Measurements from ENCODE around the gene NRSN1.

Gene NRSN1

DNA sequence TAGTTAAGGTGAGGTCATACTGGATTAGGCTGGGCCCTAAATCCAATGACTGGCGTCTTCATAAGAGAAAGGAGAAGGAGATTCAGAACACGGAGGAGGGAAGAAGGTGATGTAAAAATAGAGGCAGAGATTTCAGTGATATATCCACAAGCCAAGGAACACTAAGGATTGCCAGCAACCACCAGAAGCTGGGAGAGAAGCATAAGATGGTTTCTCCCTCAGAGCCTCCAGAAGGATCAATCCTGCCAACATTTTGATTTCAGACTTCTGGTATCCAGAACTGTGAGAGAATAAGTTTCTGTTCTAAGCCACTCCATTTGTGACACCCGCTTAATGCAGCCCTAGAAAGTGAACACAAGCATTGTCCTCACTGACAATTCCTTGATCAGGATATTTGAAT lies 33.6 kb upstream of the NRSN1 start:
- no peak for TF ChIP-seq FOXK2 (IDR thresholded peaks at IDR 0.05)
- TF ChIP-seq SUZ12 (IDR thresholded peaks at IDR 0.05) = no peak
- no peak for TF ChIP-seq BHLHE40 (IDR thresholded peaks at IDR 0.05; ENCODE audit: borderline replicate concordance)
- no peak for TF ChIP-seq FOXM1 (IDR thresholded peaks at IDR 0.05; ENCODE audit: borderline replicate concordance)
- no peak for TF ChIP-seq ZNF384 (IDR thresholded peaks at IDR 0.05)
- TF ChIP-seq LEF1 (IDR thresholded peaks at IDR 0.05; ENCODE audit: borderline replicate concordance) = no peak
- no peak for TF ChIP-seq HDGF (IDR thresholded peaks at IDR 0.05; ENCODE audit: borderline replicate concordance)
- no peak for TF ChIP-seq L3MBTL2 (conservative IDR thresholded peaks at IDR 0.05)
- TF ChIP-seq ARNT (IDR thresholded peaks at IDR 0.05) = no peak
- no peak for TF ChIP-seq SP1 (IDR thresholded peaks at IDR 0.05)
- no peak for TF ChIP-seq ELF4 (IDR thresholded peaks at IDR 0.05)
- TF ChIP-seq, protein P1, sequence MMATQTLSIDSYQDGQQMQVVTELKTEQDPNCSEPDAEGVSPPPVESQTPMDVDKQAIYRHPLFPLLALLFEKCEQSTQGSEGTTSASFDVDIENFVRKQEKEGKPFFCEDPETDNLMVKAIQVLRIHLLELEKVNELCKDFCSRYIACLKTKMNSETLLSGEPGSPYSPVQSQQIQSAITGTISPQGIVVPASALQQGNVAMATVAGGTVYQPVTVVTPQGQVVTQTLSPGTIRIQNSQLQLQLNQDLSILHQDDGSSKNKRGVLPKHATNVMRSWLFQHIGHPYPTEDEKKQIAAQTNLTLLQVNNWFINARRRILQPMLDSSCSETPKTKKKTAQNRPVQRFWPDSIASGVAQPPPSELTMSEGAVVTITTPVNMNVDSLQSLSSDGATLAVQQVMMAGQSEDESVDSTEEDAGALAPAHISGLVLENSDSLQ (IDR thresholded peaks at IDR 0.05) = no peak
- TF ChIP-seq CTBP1 (IDR thresholded peaks at IDR 0.05; ENCODE audit: borderline replicate concordance) = no peak
- no peak for TF ChIP-seq TARDBP (IDR thresholded peaks at IDR 0.05)
- TF ChIP-seq NFRKB (IDR thresholded peaks at IDR 0.05) = no peak
- TF ChIP-seq FOXA1 (IDR thresholded peaks at IDR 0.05) = no peak
- DNase-seq (ENCODE audit: extremely low spot score) = no peak
- ChIA-PET POLR2A (no interaction called here), CTCF (no interaction called here)

GRCh38 chr6:24093381-24093780 lies 32.6 kb upstream of the NRSN1 start:
- TF ChIP-seq BHLHE40 (IDR thresholded peaks at IDR 0.05; ENCODE audit: borderline replicate concordance) (no peak), FOXM1 (IDR thresholded peaks at IDR 0.05; ENCODE audit: borderline replicate concordance) (no peak)
- DNase-seq (ENCODE audit: extremely low spot score) = no peak
- ChIA-PET CTCF (no interaction called here), POLR2A (no interaction called here)

GRCh38 chr6:24099181-24099580 lies 26.8 kb upstream of the NRSN1 start:
- ChIA-PET POLR2A (no interaction called here), CTCF (no interaction called here)
- no peak for DNase-seq (ENCODE audit: extremely low spot score)
- TF ChIP-seq FOXK2 (IDR thresholded peaks at IDR 0.05) = no peak
- no peak for TF ChIP-seq CTBP1 (IDR thresholded peaks at IDR 0.05; ENCODE audit: borderline replicate concordance)
- no peak for TF ChIP-seq TARDBP (IDR thresholded peaks at IDR 0.05)
- no peak for TF ChIP-seq L3MBTL2 (conservative IDR thresholded peaks at IDR 0.05)
- no peak for TF ChIP-seq ELF4 (IDR thresholded peaks at IDR 0.05)
- TF ChIP-seq, protein P1 (IDR thresholded peaks at IDR 0.05) = no peak
- TF ChIP-seq SP1 (IDR thresholded peaks at IDR 0.05) = no peak
- no peak for TF ChIP-seq SUZ12 (IDR thresholded peaks at IDR 0.05)
- no peak for TF ChIP-seq FOXA1 (IDR thresholded peaks at IDR 0.05)
- no peak for TF ChIP-seq LEF1 (IDR thresholded peaks at IDR 0.05; ENCODE audit: borderline replicate concordance)
- TF ChIP-seq NFRKB (IDR thresholded peaks at IDR 0.05) = no peak
- TF ChIP-seq ARNT (IDR thresholded peaks at IDR 0.05) = no peak
- no peak for TF ChIP-seq ZNF384 (IDR thresholded peaks at IDR 0.05)
- TF ChIP-seq FOXM1 (IDR thresholded peaks at IDR 0.05; ENCODE audit: borderline replicate concordance) = no peak
- TF ChIP-seq HDGF (IDR thresholded peaks at IDR 0.05; ENCODE audit: borderline replicate concordance) = no peak
- TF ChIP-seq BHLHE40 (IDR thresholded peaks at IDR 0.05; ENCODE audit: borderline replicate concordance) = no peak

GRCh38 chr6:24100024-24100769 lies 25.8 kb upstream of the NRSN1 start:
- TF ChIP-seq FOXK2 (IDR thresholded peaks at IDR 0.05) = no peak
- TF ChIP-seq BHLHE40 (IDR thresholded peaks at IDR 0.05; ENCODE audit: borderline replicate concordance) = no peak
- TF ChIP-seq SUZ12 (IDR thresholded peaks at IDR 0.05) = no peak
- TF ChIP-seq LEF1 (IDR thresholded peaks at IDR 0.05; ENCODE audit: borderline replicate concordance) = no peak
- ChIA-PET CTCF (no interaction called here), POLR2A (no interaction called here)
- DNase-seq (ENCODE audit: extremely low spot score) = no peak

DNA sequence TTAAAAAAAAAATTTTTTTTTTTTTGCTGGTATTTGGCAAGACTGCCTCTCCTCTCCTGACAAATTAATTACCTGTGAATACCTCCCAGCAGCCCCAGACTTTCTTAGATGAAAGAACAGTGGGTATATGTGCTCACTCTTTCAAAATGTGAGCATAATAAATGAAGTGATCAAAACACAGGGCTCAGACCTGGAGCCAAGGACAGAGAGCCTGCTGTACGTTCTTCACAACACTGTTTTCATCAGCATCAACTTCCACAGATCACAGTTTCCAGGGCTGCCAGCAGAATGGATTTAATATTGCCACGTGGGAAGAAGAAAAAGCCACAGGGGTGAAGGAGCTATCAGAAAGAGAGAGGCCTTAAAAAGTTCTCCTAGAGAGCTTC lies 25.3 kb upstream of the NRSN1 start:
- POLR2A ChIA-PET = no interaction called here
- CTCF ChIA-PET = no interaction called here

GRCh38 chr6:24105191-24105590 lies 20.8 kb upstream of the NRSN1 start:
- CTCF ChIA-PET = no interaction called here
- no peak for DNase-seq (ENCODE audit: extremely low spot score)
- TF ChIP-seq HDGF (IDR thresholded peaks at IDR 0.05; ENCODE audit: borderline replicate concordance) (no peak), ZNF384 (IDR thresholded peaks at IDR 0.05) (no peak), ARNT (IDR thresholded peaks at IDR 0.05) (no peak), SP1 (IDR thresholded peaks at IDR 0.05) (no peak), TARDBP (IDR thresholded peaks at IDR 0.05) (no peak), BHLHE40 (IDR thresholded peaks at IDR 0.05; ENCODE audit: borderline replicate concordance) (no peak), LEF1 (IDR thresholded peaks at IDR 0.05; ENCODE audit: borderline replicate concordance) (no peak), L3MBTL2 (conservative IDR thresholded peaks at IDR 0.05) (no peak), FOXM1 (IDR thresholded peaks at IDR 0.05; ENCODE audit: borderline replicate concordance) (no peak), FOXA1 (IDR thresholded peaks at IDR 0.05) (no peak), CTBP1 (IDR thresholded peaks at IDR 0.05; ENCODE audit: borderline replicate concordance) (no peak), FOXK2 (IDR thresholded peaks at IDR 0.05) (no peak)
- POLR2A ChIA-PET = no interaction called here

More for the DNA sequence above, 25.3 kb upstream of the NRSN1 start:
- TF ChIP-seq, protein P1 (IDR thresholded peaks at IDR 0.05) = no peak
- TF ChIP-seq FOXA1 (IDR thresholded peaks at IDR 0.05) (no peak), SP1 (IDR thresholded peaks at IDR 0.05) (no peak), HDGF (IDR thresholded peaks at IDR 0.05; ENCODE audit: borderline replicate concordance) (no peak)
- no peak for DNase-seq (ENCODE audit: extremely low spot score)
